Liver (tissue), 3 donors: ENCODE results near the gene PEX11G.

Source experiments
- EGR1 ChIP-seq, 2 donors: IDR thresholded peaks; 2 replicates each; pipeline ENCODE4 v1.6.1; 2016 to 2018; ENCODE audit warnings: antibody characterized with exemption in 2 of 2, low read depth in 2 of 2
- GABPA ChIP-seq, 2 donors: IDR thresholded peaks in 1 of 2; conservative IDR thresholded peaks in 1 of 2; 2 replicates each; pipeline ENCODE4 v1.6.1; 2016; ENCODE audit warnings: antibody characterized with exemption in 2 of 2, mild to moderate bottlenecking in 1 of 2, moderate library complexity in 1 of 2
- HNF4G ChIP-seq: IDR thresholded peaks from 2 replicates; pipeline ENCODE4 v1.6.1; 2016; ENCODE audit warnings: antibody characterized with exemption
- JUND ChIP-seq, 2 donors: IDR thresholded peaks; 2 replicates each; pipeline ENCODE4 v1.6.1; 2016; ENCODE audit warnings: antibody characterized with exemption in 2 of 2
- RAD21 ChIP-seq, 2 donors: IDR thresholded peaks; 2 replicates each; pipeline ENCODE4 v1.6.1; 2016; ENCODE audit warnings: antibody characterized with exemption in 2 of 2, mild to moderate bottlenecking in 2 of 2
- SP1 ChIP-seq: IDR thresholded peaks from 2 replicates; pipeline ENCODE4 v1.6.1; 2018; ENCODE audit warnings: antibody characterized with exemption, mild to moderate bottlenecking
- TAF1 ChIP-seq: conservative IDR thresholded peaks from 2 replicates; pipeline ENCODE4 v1.6.1; 2016; ENCODE audit warnings: antibody characterized with exemption, mild to moderate bottlenecking
- YY1 ChIP-seq: IDR thresholded peaks from 2 replicates; pipeline ENCODE4 v1.6.1; 2016; ENCODE audit warnings: antibody characterized with exemption, mild to moderate bottlenecking
- TF ChIP-seq, protein P1 (sequence below): fragments of 150-350 bp; IDR thresholded peaks from 2 replicates; pipeline ENCODE4 v1.5.1; 2017; ENCODE audit warnings: improper control_type of control experiment, low read depth, low read length; ENCODE audit not compliant: missing input control
- TF ChIP-seq, protein P2 (sequence below): IDR thresholded peaks from 2 replicates; pipeline ENCODE4 v1.6.1; 2016; ENCODE audit warnings: antibody characterized with exemption
- TF ChIP-seq, protein P3 (sequence below): IDR thresholded peaks from 2 replicates; pipeline ENCODE4 v1.6.1; 2016; ENCODE audit warnings: antibody characterized with exemption
- TF ChIP-seq, protein P4 (sequence below): IDR thresholded peaks from 2 replicates; pipeline ENCODE4 v1.6.1; 2016; ENCODE audit warnings: antibody characterized with exemption, mild to moderate bottlenecking
- donor health status: healthy.
- donor health status: healthy.

DNA sequence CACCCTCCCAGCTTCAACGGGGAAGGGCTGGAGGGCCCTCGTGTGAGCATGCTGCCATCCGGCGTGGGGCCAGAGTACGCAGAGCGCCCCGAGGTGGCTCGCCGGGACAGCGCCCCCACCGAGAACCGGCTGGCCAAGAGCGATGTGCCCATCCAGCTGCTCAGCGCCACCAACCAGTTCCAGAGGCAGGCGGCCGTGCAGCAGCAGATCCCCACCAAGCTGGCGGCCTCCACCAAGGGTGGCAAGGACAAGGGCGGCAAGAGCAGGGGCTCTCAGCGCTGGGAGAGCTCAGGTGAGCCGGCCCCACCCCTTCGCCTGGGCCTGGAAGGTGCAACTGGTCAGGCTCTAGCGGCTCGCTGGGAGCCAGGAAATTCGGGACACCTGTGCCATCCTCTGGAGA, 20.0 kb downstream of the PEX11G start:
- TF ChIP-seq SP1 (no peak), EGR1 (IDR thresholded peaks at IDR 0.05; ENCODE audit: low read depth in 2 of 2) (no peak), JUND (IDR thresholded peaks at IDR 0.05) (no peak), HNF4G (no peak), YY1 (no peak), RAD21 (IDR thresholded peaks at IDR 0.05) (no peak), GABPA (IDR thresholded peaks at IDR 0.05 in 1 of 2, conservative IDR thresholded peaks at IDR 0.05 in 1 of 2) (no peak), TAF1 (no peak)
- TF ChIP-seq, protein P1, sequence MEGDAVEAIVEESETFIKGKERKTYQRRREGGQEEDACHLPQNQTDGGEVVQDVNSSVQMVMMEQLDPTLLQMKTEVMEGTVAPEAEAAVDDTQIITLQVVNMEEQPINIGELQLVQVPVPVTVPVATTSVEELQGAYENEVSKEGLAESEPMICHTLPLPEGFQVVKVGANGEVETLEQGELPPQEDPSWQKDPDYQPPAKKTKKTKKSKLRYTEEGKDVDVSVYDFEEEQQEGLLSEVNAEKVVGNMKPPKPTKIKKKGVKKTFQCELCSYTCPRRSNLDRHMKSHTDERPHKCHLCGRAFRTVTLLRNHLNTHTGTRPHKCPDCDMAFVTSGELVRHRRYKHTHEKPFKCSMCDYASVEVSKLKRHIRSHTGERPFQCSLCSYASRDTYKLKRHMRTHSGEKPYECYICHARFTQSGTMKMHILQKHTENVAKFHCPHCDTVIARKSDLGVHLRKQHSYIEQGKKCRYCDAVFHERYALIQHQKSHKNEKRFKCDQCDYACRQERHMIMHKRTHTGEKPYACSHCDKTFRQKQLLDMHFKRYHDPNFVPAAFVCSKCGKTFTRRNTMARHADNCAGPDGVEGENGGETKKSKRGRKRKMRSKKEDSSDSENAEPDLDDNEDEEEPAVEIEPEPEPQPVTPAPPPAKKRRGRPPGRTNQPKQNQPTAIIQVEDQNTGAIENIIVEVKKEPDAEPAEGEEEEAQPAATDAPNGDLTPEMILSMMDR, result no peak
- TF ChIP-seq, protein P2, sequence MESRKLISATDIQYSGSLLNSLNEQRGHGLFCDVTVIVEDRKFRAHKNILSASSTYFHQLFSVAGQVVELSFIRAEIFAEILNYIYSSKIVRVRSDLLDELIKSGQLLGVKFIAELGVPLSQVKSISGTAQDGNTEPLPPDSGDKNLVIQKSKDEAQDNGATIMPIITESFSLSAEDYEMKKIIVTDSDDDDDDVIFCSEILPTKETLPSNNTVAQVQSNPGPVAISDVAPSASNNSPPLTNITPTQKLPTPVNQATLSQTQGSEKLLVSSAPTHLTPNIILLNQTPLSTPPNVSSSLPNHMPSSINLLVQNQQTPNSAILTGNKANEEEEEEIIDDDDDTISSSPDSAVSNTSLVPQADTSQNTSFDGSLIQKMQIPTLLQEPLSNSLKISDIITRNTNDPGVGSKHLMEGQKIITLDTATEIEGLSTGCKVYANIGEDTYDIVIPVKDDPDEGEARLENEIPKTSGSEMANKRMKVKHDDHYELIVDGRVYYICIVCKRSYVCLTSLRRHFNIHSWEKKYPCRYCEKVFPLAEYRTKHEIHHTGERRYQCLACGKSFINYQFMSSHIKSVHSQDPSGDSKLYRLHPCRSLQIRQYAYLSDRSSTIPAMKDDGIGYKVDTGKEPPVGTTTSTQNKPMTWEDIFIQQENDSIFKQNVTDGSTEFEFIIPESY, result no peak
- TF ChIP-seq, protein P3, sequence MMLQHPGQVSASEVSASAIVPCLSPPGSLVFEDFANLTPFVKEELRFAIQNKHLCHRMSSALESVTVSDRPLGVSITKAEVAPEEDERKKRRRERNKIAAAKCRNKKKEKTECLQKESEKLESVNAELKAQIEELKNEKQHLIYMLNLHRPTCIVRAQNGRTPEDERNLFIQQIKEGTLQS, result no peak
- TF ChIP-seq, protein P4, sequence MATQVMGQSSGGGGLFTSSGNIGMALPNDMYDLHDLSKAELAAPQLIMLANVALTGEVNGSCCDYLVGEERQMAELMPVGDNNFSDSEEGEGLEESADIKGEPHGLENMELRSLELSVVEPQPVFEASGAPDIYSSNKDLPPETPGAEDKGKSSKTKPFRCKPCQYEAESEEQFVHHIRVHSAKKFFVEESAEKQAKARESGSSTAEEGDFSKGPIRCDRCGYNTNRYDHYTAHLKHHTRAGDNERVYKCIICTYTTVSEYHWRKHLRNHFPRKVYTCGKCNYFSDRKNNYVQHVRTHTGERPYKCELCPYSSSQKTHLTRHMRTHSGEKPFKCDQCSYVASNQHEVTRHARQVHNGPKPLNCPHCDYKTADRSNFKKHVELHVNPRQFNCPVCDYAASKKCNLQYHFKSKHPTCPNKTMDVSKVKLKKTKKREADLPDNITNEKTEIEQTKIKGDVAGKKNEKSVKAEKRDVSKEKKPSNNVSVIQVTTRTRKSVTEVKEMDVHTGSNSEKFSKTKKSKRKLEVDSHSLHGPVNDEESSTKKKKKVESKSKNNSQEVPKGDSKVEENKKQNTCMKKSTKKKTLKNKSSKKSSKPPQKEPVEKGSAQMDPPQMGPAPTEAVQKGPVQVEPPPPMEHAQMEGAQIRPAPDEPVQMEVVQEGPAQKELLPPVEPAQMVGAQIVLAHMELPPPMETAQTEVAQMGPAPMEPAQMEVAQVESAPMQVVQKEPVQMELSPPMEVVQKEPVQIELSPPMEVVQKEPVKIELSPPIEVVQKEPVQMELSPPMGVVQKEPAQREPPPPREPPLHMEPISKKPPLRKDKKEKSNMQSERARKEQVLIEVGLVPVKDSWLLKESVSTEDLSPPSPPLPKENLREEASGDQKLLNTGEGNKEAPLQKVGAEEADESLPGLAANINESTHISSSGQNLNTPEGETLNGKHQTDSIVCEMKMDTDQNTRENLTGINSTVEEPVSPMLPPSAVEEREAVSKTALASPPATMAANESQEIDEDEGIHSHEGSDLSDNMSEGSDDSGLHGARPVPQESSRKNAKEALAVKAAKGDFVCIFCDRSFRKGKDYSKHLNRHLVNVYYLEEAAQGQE, result no peak
